Astrocyte (in vitro differentiated cells and primary cell): ENCODE results near the gene HPS3. TPM values are rescaled to one million over a fixed set of nuclear protein-coding genes. Genes with fewer than 3 reads are reported as not detected.

Experiments
- DNase-seq: peaks from one replicate; pipeline ENCODE4 v3.0.0-alpha.2; 2010; ENCODE audit warnings: low read depth
- FAIRE-seq: peaks from 2 replicates; lab custom pipeline; 2011; peaks lifted over from hg19 to GRCh38; lab: Jason Lieb, UNC
- H2AFZ ChIP-seq: 2 replicates; pipeline ENCODE4 v1.6.0; 2012; ENCODE audit warnings: low read depth, low read length, inconsistent platforms
- H3K27ac ChIP-seq: 2 replicates; pipeline ENCODE4 v1.5.1; 2011; ENCODE audit warnings: low read depth, low read length, inconsistent platforms
- H3K27me3 ChIP-seq: 2 replicates; pipeline ENCODE4 v1.6.0; 2011; ENCODE audit warnings: low read length, inconsistent platforms; ENCODE audit not compliant: insufficient read depth
- H3K36me3 ChIP-seq: 2 replicates; pipeline ENCODE4 v1.5.1; 2011; ENCODE audit warnings: low read length, inconsistent platforms; ENCODE audit not compliant: insufficient read depth
- H3K4me1 ChIP-seq: 2 replicates; pipeline ENCODE4 v1.5.1; 2011; ENCODE audit warnings: low read length, inconsistent platforms; ENCODE audit not compliant: insufficient read depth
- H3K4me2 ChIP-seq: 2 replicates; pipeline ENCODE4 v1.6.0; 2012; ENCODE audit warnings: low read length, inconsistent platforms
- H3K4me3 ChIP-seq: 2 replicates; pipeline ENCODE4 v1.5.1; 2011; ENCODE audit warnings: low read depth, mild to moderate bottlenecking, low read length, inconsistent platforms; ENCODE audit not compliant: insufficient read depth
- H3K79me2 ChIP-seq: 2 replicates; pipeline ENCODE4 v1.6.0; 2012; ENCODE audit warnings: mild to moderate bottlenecking, low read length, inconsistent platforms; ENCODE audit not compliant: insufficient read depth
- H3K9ac ChIP-seq: 2 replicates; pipeline ENCODE4 v1.6.0; 2012; ENCODE audit warnings: mild to moderate bottlenecking, low read length, inconsistent platforms
- H3K9me3 ChIP-seq: 2 replicates; pipeline ENCODE4 v1.5.1; 2012; ENCODE audit warnings: low read depth, mild to moderate bottlenecking, low read length, inconsistent platforms; ENCODE audit not compliant: insufficient read depth
- H4K20me1 ChIP-seq: 2 replicates; pipeline ENCODE4 v1.6.0; 2012; ENCODE audit warnings: low read length, inconsistent platforms; ENCODE audit not compliant: insufficient read depth
- H3K27ac Mint-ChIP-seq: one replicate; pipeline ENCODE4 v1.8.0; 2021; ENCODE audit warnings: mild to moderate bottlenecking, mixed read lengths; ENCODE audit not compliant: unreplicated experiment
- H3K27me3 Mint-ChIP-seq: one replicate; pipeline ENCODE4 v1.8.0; 2021; ENCODE audit warnings: low read depth, mixed read lengths; ENCODE audit not compliant: unreplicated experiment
- H3K36me3 Mint-ChIP-seq: one replicate; pipeline ENCODE4 v1.8.0; 2021; ENCODE audit warnings: low read depth, mixed read lengths; ENCODE audit not compliant: unreplicated experiment
- H3K4me1 Mint-ChIP-seq: one replicate; pipeline ENCODE4 v1.8.0; 2021; ENCODE audit warnings: low read depth, mixed read lengths; ENCODE audit not compliant: unreplicated experiment
- H3K4me3 Mint-ChIP-seq: one replicate; pipeline ENCODE4 v1.8.0; 2021; ENCODE audit warnings: mild to moderate bottlenecking, moderate library complexity, mixed read lengths; ENCODE audit not compliant: unreplicated experiment
- H3K9me3 Mint-ChIP-seq: one replicate; pipeline ENCODE4 v1.8.0; 2021; ENCODE audit warnings: mild to moderate bottlenecking, mixed read lengths; ENCODE audit not compliant: unreplicated experiment
- EZH2 ChIP-seq: IDR thresholded peaks from 2 replicates; pipeline ENCODE4 v1.6.1; 2012; ENCODE audit warnings: mild to moderate bottlenecking, low read length, inconsistent platforms; ENCODE audit not compliant: insufficient read depth
- total RNA-seq: library from RNA; stranded (reverse); gene quantifications from 2 replicates; pipeline ENCODE4 v1.2.1, GENCODE V29; 2021
- TF ChIP-seq, protein P1 (sequence below): IDR thresholded peaks from 2 replicates; pipeline ENCODE4 v1.5.1; 2011; ENCODE audit warnings: low read depth, mild to moderate bottlenecking, inconsistent platforms, low read length, moderate library complexity; ENCODE audit not compliant: insufficient read depth

The HPS3 gene
- total RNA-seq, 1 donor from 2014 or later: 10.9 TPM

DNA sequence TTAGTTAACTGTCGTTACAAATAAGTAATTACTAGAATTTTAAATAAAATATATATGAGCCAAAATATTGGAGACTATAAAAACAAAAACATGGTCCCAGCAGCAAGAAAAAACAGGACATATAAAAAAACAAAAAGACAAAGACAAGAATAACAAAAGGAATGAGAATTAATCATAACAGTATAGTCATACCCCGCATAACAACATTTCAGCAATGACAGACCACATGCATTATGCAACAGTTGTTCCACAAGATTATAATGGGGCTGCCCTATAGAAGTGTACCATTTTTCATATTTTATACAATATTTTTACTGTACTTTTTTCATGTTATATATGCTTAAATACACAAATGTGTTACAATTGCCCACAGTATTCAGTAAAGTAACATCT is 48.7 kb upstream of the HPS3 start:
- Histone ChIP-seq H3K4me2 (no peak overlapping the region), H3K27ac (no peak overlapping the region), H4K20me1 (peaks cover 11% of the 10 kb centered on the region), H2AFZ (no peak overlapping the region), H3K36me3 (no peaks in the 10 kb centered on the region), H3K4me3 (no peak overlapping the region), H3K9ac (no peak overlapping the region), H3K79me2 (peaks cover 73% of the 10 kb centered on the region), H3K27me3 (no peaks in the 10 kb centered on the region), H3K9me3 (no peaks in the 10 kb centered on the region), H3K4me1 (peaks cover 9% of the 10 kb centered on the region)
- Mint-ChIP-seq H3K4me1 (peaks cover 6% of the 10 kb centered on the region), H3K4me3 (no peak overlapping the region), H3K27ac (no peak overlapping the region), H3K36me3 (peaks cover 2% of the 10 kb centered on the region), H3K9me3 (no peaks in the 10 kb centered on the region), H3K27me3 (no peaks in the 10 kb centered on the region)
- FAIRE-seq: no peak
- DNase-seq: peak; percentile 49
- no peak for TF ChIP-seq EZH2
- TF ChIP-seq, protein P1, sequence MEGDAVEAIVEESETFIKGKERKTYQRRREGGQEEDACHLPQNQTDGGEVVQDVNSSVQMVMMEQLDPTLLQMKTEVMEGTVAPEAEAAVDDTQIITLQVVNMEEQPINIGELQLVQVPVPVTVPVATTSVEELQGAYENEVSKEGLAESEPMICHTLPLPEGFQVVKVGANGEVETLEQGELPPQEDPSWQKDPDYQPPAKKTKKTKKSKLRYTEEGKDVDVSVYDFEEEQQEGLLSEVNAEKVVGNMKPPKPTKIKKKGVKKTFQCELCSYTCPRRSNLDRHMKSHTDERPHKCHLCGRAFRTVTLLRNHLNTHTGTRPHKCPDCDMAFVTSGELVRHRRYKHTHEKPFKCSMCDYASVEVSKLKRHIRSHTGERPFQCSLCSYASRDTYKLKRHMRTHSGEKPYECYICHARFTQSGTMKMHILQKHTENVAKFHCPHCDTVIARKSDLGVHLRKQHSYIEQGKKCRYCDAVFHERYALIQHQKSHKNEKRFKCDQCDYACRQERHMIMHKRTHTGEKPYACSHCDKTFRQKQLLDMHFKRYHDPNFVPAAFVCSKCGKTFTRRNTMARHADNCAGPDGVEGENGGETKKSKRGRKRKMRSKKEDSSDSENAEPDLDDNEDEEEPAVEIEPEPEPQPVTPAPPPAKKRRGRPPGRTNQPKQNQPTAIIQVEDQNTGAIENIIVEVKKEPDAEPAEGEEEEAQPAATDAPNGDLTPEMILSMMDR: no peak

DNA sequence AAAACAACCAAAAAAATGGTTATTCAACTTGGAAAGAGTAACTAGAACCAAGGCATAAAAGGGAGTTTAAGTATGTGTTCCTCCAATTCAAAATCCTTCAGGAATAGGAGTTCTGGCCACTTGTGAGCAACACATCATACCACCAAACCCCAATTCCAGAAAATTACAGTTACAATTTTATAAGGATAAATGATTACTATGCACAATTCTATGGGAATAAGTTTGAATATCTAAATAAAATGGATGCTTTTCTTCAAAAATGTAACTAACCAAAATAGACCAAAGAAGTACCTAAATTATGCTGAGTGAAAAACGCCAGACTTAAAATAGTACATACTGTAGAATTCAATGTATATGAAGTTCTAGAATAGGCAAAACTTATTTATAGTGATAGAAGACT is 47.7 kb upstream of the HPS3 start:
- Mint-ChIP-seq H3K27ac (no peak overlapping the region), H3K4me3 (no peak overlapping the region), H3K9me3 (no peaks in the 10 kb centered on the region), H3K27me3 (no peaks in the 10 kb centered on the region), H3K4me1 (peaks cover 6% of the 10 kb centered on the region), H3K36me3 (peaks cover 2% of the 10 kb centered on the region)
- no peaks in the 10 kb centered on the region for H3K27me3 ChIP-seq
- H3K4me2 ChIP-seq: no peak overlapping the region
- TF ChIP-seq, protein P1: no peak
- TF ChIP-seq EZH2: no peak
- no peaks in the 10 kb centered on the region for H3K9me3 ChIP-seq
- H4K20me1 ChIP-seq: peaks cover 11% of the 10 kb centered on the region
- H3K4me1 ChIP-seq: peaks cover 9% of the 10 kb centered on the region
- no peak overlapping the region for H2AFZ ChIP-seq
- H3K36me3 ChIP-seq: no peaks in the 10 kb centered on the region
- H3K79me2 ChIP-seq: peaks cover 73% of the 10 kb centered on the region
- no peak for DNase-seq
- FAIRE-seq: no peak
- no peak overlapping the region for H3K27ac ChIP-seq
- no peak overlapping the region for H3K4me3 ChIP-seq
- H3K9ac ChIP-seq: no peak overlapping the region

DNA sequence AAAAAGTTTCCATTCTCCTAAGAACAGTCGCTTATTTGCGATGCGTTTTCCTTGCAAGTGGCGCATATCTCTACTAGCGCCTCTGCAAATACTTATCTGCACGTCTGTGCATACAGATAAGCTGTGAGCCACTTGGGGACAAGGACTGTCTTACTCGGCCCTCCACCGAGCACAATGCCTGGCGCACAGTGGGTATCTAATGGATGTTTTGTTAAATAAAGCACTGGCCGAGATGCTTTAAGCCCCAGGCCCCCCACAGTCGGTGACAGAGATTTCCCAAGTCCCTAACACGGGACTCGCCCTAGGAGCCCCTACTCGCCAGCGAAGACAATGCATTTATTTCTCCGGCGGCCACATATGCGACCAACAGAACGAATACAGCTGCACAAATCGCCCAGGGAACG is 43.6 kb upstream of the HPS3 start:
- H3K79me2 ChIP-seq: peaks cover 50% of the 10 kb centered on the region
- TF ChIP-seq, protein P1: no peak
- TF ChIP-seq EZH2: no peak
- peaks cover 4% of the 10 kb centered on the region for H4K20me1 ChIP-seq
- H3K27ac ChIP-seq: peak overlapping the region; percentile 72
- DNase-seq (peak; percentile 30), FAIRE-seq (no peak)
- H3K4me1 Mint-ChIP-seq: peaks cover 3% of the 10 kb centered on the region
- H2AFZ ChIP-seq: peak overlapping the region; percentile 95
- H3K4me2 ChIP-seq: peak overlapping the region; percentile 100
- peaks cover 2% of the 10 kb centered on the region for H3K36me3 Mint-ChIP-seq
- no peaks in the 10 kb centered on the region for H3K27me3 Mint-ChIP-seq
- no peaks in the 10 kb centered on the region for H3K36me3 ChIP-seq
- H3K9ac ChIP-seq: peak overlapping the region; percentile 86
- H3K4me3 Mint-ChIP-seq: peak overlapping the region; percentile 97
- H3K27ac Mint-ChIP-seq: no peak overlapping the region
- H3K9me3 ChIP-seq: no peaks in the 10 kb centered on the region
- H3K9me3 Mint-ChIP-seq: no peaks in the 10 kb centered on the region
- H3K27me3 ChIP-seq: no peaks in the 10 kb centered on the region
- peaks cover 3% of the 10 kb centered on the region for H3K4me1 ChIP-seq
- peak overlapping the region; percentile 83 for H3K4me3 ChIP-seq
